Right lobe of liver (tissue), 4 donors: Measurements from ENCODE around the gene TBK1.

Source experiments
- CTCF ChIP-seq, 4 donors: fragments of 200-600 bp in 3 of 4; fragments of 450-650 bp in 1 of 4; IDR thresholded peaks; one replicate each; pipeline versions ENCODE4 v1.5.1 to v1.8.0; 2016 to 2022; ENCODE audit warnings: antibody characterized with exemption in 4 of 4, mild to moderate bottlenecking in 2 of 4
- POLR2A ChIP-seq: fragments of 450-650 bp; IDR thresholded peaks from one replicate; pipeline ENCODE4 v1.6.1; 2017; ENCODE audit warnings: antibody characterized with exemption, mild to moderate bottlenecking
- donor health status: DM: no; HTN: no; CAD: no.
- donor health status: DM: no; HTN: no; CAD: no.
- donor health status: DM: no; HTN: yes; CAD: no.

GRCh38 chr12:64445490-64445889 lies 6.4 kb upstream of the TBK1 start:
- TF ChIP-seq CTCF (IDR thresholded peaks at IDR 0.05) (no peak), POLR2A (no peak)
